HG03457 (cell line): ENCODE measurements around the gene VASH1.

Experiments used
- ATAC-seq: cut with Tn5 transposase; IDR thresholded peaks from one replicate; pipeline ENCODE4 v1.9.1; 2021; ENCODE audit warnings: moderate number of reproducible peaks; ENCODE audit not compliant: unreplicated experiment

Gene VASH1

GRCh38 chr14:76770521-76771436 lies 9.5 kb downstream of the VASH1 start:
- ATAC-seq = no peak

DNA sequence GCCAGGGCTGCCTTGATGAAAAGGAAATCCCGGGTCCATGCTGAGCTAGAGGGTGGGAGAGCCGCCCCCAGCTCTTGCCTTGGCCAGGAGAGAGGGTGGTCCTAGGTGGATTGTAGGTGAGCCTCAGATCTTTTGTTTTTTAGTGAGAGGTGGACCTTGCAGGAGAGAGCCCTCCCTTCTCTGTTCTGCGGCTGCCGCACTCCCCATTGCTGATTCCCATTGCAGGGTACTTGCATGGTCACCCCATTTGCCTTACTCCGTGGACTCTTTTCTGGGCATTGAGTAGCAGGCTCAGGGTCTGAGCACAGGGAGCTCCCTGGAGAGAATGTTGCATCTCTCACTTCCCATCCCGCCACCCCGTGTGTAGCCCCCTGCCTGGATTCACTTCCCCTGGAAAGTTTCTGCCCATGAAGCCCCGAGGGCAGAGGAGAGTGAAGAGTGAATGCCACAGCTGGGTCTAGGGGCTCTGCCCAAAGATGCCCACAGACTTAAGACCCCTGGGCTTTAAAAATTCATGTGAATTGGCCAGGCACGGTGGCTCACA lies 10.2 kb downstream of the VASH1 start:
- ATAC-seq = no peak

DNA sequence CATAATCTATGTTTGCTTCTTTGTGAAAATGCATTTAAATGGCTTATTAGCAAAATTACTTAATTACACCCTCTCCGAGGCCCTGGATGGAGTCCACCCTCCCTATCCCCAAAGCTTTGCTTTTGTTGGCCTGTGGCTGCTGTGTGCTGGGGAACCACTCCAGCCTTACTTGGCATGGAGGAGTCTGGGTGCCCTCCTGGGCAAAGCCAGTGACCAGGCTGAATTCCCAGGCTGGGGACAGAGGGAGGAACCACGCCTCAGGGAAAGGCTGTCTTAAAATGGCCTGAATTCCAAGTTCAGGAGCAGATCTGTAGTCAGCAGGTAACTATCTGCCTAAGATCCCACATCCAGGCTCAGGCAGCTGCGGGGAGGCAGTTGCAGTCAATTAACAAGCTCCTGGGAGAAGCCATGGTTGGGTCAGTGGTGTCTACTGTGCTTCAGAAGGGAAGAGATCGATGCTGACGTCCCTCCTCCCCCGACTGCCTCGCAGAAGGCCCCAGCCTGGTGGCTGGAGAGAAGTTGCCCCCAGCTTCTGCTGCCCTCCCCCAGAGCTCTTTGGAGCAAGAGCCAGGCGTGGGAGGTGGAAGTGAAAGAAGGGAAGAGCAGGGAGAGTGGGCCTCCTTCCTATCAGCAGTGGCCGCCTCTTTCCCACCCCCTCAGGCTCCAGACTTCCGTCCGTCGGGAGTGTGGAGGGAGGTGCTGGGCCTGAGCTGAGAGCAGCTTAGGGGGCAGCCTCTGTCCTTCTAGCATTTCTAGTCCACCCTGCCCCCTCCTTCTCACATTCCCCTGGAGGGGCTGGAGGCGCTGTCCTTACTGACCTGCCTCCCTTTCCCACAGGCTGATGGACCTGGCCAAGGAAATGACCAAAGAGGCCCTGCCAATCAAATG lies 11.3 kb downstream of the VASH1 start:
- no peak for ATAC-seq

- no peak for ATAC-seq
Observed at GRCh38 chr14:76773188-76773885, 12.1 kb downstream of the VASH1 start.

GRCh38 chr14:76773956-76774820 lies 12.9 kb downstream of the VASH1 start:
- ATAC-seq = no peak

- ATAC-seq = no peak
Observed at GRCh38 chr14:76774821-76775694, 13.8 kb downstream of the VASH1 start.

GRCh38 chr14:76775695-76776427 lies 14.6 kb downstream of the VASH1 start:
- ATAC-seq = no peak

DNA sequence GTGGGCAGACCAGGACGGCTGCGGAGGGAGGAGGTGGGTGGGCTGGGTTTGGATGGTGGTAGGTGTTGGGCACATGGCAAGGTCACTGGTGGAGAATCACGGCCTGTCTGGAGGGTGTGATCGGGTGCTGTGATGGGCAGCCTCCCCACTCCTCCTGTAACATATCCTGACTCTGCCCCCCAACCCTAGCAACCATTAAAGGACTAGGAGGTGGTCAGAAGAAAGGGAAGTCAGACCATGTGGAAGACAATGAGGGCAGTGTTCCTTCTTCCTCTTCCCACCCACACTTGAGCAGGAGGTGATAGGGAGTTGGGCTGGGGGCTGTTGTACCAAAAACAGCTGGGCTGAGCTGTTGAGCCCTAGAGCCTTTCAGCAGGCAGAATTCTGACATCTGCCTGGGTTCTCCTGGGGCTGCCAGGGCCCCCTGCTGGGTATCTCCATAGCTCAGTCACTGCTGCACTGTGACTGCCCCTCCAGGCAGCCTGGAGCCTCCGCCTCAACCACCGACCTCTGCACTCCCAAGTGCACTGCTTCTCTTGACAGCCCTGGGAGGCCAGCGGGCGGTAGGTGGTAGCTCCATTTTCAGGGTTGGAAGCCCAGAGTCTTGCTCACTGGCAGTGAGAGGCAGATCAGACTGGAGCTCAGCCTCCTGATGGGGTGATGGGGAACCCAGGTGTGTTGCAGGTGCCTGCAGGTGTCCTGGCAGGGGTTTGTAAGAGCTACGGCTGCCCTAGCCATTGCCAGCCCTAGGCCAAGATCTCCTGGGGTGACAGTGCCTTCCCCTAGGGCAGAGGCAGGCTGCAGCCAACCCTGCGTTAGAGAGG lies 15.4 kb downstream of the VASH1 start:
- ATAC-seq = no peak

DNA sequence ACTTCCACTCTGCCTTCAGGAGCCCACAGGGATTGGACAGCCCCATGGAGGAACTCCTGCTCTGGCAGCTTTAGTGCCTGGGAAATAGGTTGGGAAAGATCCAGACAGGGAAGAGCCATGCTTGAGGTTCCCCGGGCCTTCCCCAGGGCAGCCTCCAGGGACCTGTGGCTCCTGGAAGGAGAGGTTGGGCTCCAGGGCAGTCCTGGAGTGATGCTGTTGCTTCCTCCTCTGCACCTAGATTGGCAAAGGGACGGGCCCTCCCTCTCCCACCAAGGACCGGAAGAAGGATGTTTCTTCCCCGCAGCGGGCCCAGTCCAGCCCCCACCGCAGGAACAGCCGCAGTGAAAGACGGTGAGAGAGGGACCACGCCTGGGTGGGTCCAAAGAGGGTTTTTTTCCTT lies 16.5 kb downstream of the VASH1 start:
- no peak for ATAC-seq

DNA sequence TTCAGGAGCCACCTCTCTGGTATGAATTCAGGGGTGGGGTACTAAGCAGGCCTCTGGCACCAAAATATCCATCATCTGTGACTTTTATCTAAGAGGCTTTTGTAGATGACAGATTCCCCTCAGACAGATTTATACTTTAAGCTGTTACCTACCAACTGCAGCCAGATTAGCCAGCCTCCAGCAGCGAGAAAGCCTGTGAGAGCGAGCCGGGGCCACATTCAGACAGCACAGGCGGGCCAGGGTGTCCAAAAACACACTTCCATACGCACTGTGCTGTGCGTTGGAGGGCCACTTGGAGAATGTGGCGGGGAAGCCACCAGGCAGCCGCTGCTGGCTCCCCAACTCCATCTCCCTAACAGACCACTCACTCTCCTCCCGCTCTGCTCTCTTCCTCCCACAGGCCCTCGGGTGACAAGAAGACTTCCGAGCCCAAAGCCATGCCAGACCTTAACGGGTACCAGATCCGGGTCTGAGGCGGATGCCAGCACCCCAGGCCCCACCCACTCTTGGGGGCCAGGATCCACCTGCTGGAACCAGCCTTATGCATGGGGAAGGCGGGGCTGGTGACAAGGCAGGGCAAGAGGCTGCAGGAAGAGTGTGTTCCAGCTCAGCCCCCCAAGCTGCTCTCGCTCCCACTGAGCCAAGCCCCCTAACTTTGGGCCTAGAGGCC lies 17.4 kb downstream of the VASH1 start:
- ATAC-seq = no peak

GRCh38 chr14:76779221-76780057 lies 18.2 kb downstream of the VASH1 start:
- ATAC-seq = no peak

DNA sequence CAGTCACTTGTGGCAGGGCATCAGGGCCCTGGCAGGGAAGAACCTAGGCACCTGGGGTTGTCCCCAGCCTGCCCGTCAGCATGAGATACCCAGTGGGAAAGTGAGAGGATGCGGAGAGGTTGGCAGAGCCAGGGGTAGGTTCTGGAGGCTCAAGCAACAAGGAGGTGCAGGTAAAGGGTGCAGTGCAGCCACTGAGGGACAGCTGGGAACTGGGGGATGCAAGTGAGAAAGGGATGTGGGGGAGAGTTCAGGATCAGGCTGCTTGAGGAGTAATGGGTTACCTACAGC lies 18.7 kb downstream of the VASH1 start:
- ATAC-seq = no peak

- ATAC-seq = no peak
Observed at GRCh38 chr14:76780360-76780759, 19.1 kb downstream of the VASH1 start.

- ATAC-seq = no peak
Observed at GRCh38 chr14:76780875-76781647, 19.8 kb downstream of the VASH1 start.

DNA sequence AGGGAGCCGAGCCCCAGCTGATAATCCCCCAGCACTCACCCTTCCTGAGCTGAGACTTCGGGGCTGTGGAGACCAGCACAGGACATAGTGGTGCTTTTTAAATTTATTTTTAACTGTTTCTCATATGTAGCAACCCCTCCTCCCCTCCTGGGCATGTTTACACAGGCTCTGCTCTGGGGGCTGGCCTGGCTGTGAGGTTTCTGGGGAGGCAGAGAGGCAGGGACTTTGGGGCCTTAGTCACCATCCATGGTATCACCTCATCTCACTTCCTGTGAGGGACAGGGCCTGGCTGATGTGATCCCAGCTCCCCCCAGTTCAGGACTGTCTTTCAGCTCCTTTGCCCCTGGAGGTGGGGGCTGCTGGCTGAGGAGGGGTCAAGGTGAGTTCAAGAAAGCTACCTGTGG lies 20.4 kb downstream of the VASH1 start:
- no peak for ATAC-seq
